ENCODE measurements around the gene LRRK2.
"Not testable (repeated sequence)": the region's sequence is repeated elsewhere in the genome, so short reads cannot be mapped to it uniquely, and the experiment has no call there.

LRRK2 gene

DNA sequence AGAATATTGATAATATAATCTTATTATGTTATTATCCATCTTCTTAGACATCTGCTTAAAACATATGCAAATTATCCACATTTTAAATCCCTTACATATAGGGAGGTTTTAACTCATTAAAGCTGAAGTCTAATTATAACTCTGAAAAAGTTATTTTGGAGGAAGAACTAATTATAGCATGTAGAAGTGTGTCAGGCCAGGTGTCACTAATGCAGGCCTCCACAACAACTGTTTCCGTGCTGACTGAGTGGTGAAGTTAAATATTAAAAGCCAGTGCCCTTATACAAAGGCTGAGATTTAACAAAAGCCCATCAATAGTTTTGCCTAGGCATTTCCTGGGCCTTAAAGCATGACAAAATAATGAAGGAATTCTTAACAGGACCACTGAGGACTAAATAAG lies 157.4 kb downstream of the LRRK2 start:
- in situ Hi-C loops (cut with MboI; ENCODE audit: low sequenced_read_pairs) = no loop called here
- Histone ChIP-seq H3K27me3 (ENCODE audit: low read depth) (peaks cover 15% of the 10 kb centered on the region), H3K4me1 (peaks cover 8% of the 10 kb centered on the region), H3K36me3 (replicated peaks) (no peaks in the 10 kb centered on the region), H3K9me3 (no peaks in the 10 kb centered on the region), H3K4me3 (no peak overlapping the region)
- no peak for DNase-seq (ENCODE audit: low spot score in 2 of 2)

DNA sequence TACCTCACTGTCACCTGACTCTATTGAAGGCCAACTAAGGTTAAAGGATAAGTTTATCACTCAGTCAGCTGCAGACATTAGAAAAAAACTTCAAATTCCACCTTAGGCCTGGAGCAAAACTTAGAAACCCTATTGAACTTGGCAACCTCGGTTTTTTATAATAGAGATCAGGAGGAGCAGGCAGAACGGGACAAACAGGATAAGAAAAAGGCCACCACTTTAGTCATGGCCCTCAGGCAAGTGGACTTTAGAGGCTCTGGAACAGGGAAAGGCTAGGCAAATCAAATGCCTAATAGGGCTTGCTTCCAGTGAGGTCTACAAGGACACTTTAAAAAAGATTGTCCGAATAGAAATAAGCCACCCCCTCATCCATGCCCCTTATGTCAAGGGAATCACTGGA lies 162.5 kb downstream of the LRRK2 start:
- in situ Hi-C loops (cut with MboI; ENCODE audit: low sequenced_read_pairs); H3K27me3 ChIP-seq (ENCODE audit: low read depth); DNase-seq (ENCODE audit: low spot score in 2 of 2); H3K9me3 ChIP-seq; H3K4me1 ChIP-seq; H3K36me3 ChIP-seq (replicated peaks); H3K4me3 ChIP-seq: not testable (repeated sequence)

DNA sequence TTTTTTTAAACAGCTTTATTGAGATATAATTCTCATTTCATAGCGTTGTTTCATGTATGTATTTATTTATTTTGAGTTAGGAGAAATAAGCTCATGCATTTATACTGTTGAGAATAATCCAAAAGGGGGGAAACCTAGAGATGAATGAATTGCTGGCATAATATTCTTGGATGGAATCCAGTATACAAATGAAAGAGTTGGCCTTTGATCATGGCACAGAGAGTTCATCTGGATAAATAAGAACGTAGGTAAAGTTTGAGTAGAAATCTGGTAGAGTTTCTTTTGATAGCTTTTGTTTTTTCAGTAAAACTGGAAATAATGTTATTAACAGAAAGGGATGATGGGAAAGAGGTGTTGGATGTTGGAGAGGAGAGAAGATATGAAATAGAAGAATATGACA lies 166.2 kb downstream of the LRRK2 start:
- no peak overlapping the region for H3K4me3 ChIP-seq
- peaks cover 2% of the 10 kb centered on the region for H3K4me1 ChIP-seq
- H3K27me3 ChIP-seq (ENCODE audit: low read depth) = no peaks in the 10 kb centered on the region
- H3K9me3 ChIP-seq = no peaks in the 10 kb centered on the region
- in situ Hi-C loops (cut with MboI; ENCODE audit: low sequenced_read_pairs) = no loop called here
- no peak for DNase-seq (ENCODE audit: low spot score in 2 of 2)
- no peaks in the 10 kb centered on the region for H3K36me3 ChIP-seq (replicated peaks)

DNA sequence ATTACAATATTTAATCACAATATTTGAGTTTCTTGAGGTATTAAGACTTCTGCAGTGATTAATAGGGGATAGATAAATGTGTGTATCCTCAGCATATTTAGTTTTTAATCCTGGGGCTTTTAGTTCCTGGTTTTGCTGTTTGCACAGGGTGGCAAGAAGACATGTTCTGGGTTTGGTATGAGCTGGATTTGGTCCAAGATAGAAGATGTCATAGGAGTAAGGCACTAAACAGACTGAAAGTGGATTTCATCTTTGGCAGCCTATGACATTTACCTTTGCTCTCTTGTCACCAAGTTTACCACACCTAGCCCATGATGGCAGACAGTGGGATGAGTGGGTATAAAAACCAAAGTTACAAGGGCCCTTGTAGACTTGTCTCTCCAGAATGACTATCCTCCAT lies 168.2 kb downstream of the LRRK2 start:
- no peak for DNase-seq (ENCODE audit: low spot score in 2 of 2)
- no peaks in the 10 kb centered on the region for H3K4me1 ChIP-seq
- no peaks in the 10 kb centered on the region for H3K27me3 ChIP-seq (ENCODE audit: low read depth)
- H3K4me3 ChIP-seq = no peak overlapping the region
- in situ Hi-C loops (cut with MboI; ENCODE audit: low sequenced_read_pairs) = no loop called here
- H3K36me3 ChIP-seq (replicated peaks) = no peaks in the 10 kb centered on the region
- no peaks in the 10 kb centered on the region for H3K9me3 ChIP-seq

DNA sequence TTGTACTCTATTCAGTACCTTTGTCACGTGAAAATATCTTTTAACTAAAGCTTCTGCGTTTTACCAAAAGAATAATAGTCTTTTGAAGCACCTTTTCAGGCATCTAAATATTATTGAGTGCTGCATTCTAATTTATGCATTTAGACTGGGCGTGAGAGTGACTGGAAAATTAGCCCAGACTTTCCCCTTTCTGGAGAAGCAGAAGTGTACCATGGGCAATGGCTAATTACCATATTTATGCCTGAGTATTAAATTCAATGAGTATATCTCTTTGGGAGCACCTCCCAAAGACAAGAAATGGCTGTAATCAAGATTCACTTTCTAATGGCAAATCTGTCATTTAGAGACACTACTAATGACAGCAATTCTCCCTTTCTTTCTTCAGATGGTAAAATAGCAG lies 174.9 kb downstream of the LRRK2 start:
- H3K4me3 ChIP-seq = no peak overlapping the region
- DNase-seq (ENCODE audit: low spot score in 2 of 2) = no peak
- no peaks in the 10 kb centered on the region for H3K36me3 ChIP-seq (replicated peaks)
- H3K27me3 ChIP-seq (ENCODE audit: low read depth) = no peaks in the 10 kb centered on the region
- no peaks in the 10 kb centered on the region for H3K9me3 ChIP-seq
- in situ Hi-C loops (cut with MboI; ENCODE audit: low sequenced_read_pairs) = no loop called here
- H3K4me1 ChIP-seq = no peaks in the 10 kb centered on the region

DNA sequence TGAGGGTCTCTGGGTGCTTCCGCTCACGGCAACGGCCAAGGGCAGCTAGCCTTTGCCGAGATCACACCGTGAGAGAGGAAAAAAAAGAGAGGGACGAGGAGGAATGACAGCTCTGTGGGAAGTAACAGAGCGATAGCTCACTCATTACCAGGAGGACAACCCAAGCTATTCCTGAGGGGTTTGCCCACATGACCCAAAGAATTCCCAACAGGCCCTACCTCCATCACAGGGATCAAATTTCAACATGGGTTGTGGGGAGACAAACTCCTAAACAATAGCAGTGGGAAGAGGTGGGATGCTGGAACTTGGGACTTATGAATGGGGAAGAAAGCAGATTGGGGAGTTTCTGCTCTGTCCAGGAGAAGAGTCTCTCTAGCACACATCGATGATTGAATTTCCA lies 180.6 kb downstream of the LRRK2 start:
- H3K27me3 ChIP-seq (ENCODE audit: low read depth) = no peaks in the 10 kb centered on the region
- H3K4me3 ChIP-seq = no peak overlapping the region
- no peaks in the 10 kb centered on the region for H3K9me3 ChIP-seq
- DNase-seq (ENCODE audit: low spot score in 2 of 2) = no peak
- H3K36me3 ChIP-seq (replicated peaks) = no peaks in the 10 kb centered on the region
- in situ Hi-C loops (cut with MboI; ENCODE audit: low sequenced_read_pairs) = no loop called here
- no peaks in the 10 kb centered on the region for H3K4me1 ChIP-seq
